ENCODE results near the gene CNTNAP5. TPM values are rescaled to one million over a fixed set of nuclear protein-coding genes. Genes with fewer than 3 reads are reported as not detected.

CNTNAP5 gene
- total and polyA plus RNA-seq, 5 donors from 2014 or later, result not detected

GRCh38 chr2:124704071-124704925 lies 679.2 kb downstream of the CNTNAP5 start:
- no peak overlapping the region for H3K27ac ChIP-seq (ENCODE audit: insufficient read depth, low read length, poor library complexity, severe bottlenecking)
- Mint-ChIP-seq H3K27ac (no peak overlapping the region), H3K4me1 (no peaks in the 10 kb centered on the region), H3K27me3 (no peaks in the 10 kb centered on the region), H3K4me3 (no peak overlapping the region), H3K9me3 (peaks cover 2 to 30% (median 5%) of the 10 kb centered on the region in 7 donors), H3K36me3 (no peaks in the 10 kb centered on the region)
- H3K36me3 ChIP-seq (ENCODE audit: control insufficient read depth, insufficient read depth, low read length), result no peaks in the 10 kb centered on the region
- peaks cover 0 to 1% of the 10 kb centered on the region in 2 experiments for H3K9me3 ChIP-seq (ENCODE audit: control insufficient read depth in 2 of 2, low read length in 2 of 2)
- H3K27me3 ChIP-seq (ENCODE audit: control insufficient read depth, insufficient read depth, low read length), result no peaks in the 10 kb centered on the region
- no peak overlapping the region for H3K4me3 ChIP-seq (ENCODE audit: low read depth, low read length)
- DNase-seq, result no peak
- no peaks in the 10 kb centered on the region for H3K4me1 ChIP-seq (ENCODE audit: control insufficient read depth, insufficient read depth, low read length, poor library complexity, severe bottlenecking)
- ATAC-seq (ENCODE audit: low read depth in 2 of 2), result no peak

- Mint-ChIP-seq H3K4me1 (no peaks in the 10 kb centered on the region), H3K9me3 (peaks cover 0 to 19% (median 6%) of the 10 kb centered on the region in 7 donors), H3K27ac (no peak overlapping the region), H3K36me3 (no peaks in the 10 kb centered on the region), H3K27me3 (no peaks in the 10 kb centered on the region), H3K4me3 (no peak overlapping the region)
- DNase-seq (no peak), ATAC-seq (ENCODE audit: low read depth in 2 of 2) (peak in 1 of 2 donors; percentile 22)
- no peaks in the 10 kb centered on the region for H3K27me3 ChIP-seq (ENCODE audit: control insufficient read depth, insufficient read depth, low read length)
- no peaks in the 10 kb centered on the region for H3K36me3 ChIP-seq (ENCODE audit: control insufficient read depth, insufficient read depth, low read length)
- H3K27ac ChIP-seq (ENCODE audit: insufficient read depth, low read length, poor library complexity, severe bottlenecking), result no peak overlapping the region
- no peak overlapping the region for H3K4me3 ChIP-seq (ENCODE audit: low read depth, low read length)
- no peaks in the 10 kb centered on the region for H3K9me3 ChIP-seq (ENCODE audit: control insufficient read depth in 2 of 2, low read length in 2 of 2)
- H3K4me1 ChIP-seq (ENCODE audit: control insufficient read depth, insufficient read depth, low read length, poor library complexity, severe bottlenecking), result no peaks in the 10 kb centered on the region
Observed at GRCh38 chr2:124708661-124709060, 683.6 kb downstream of the CNTNAP5 start.

- no peak overlapping the region for H3K4me3 Mint-ChIP-seq
- H3K9me3 Mint-ChIP-seq, result peaks cover 2 to 21% (median 4%) of the 10 kb centered on the region in 7 donors
- no peak overlapping the region for H3K27ac Mint-ChIP-seq
- H3K9me3 ChIP-seq (ENCODE audit: control insufficient read depth in 2 of 2, low read length in 2 of 2), result no peaks in the 10 kb centered on the region
- ATAC-seq (ENCODE audit: low read depth in 2 of 2) (no peak), DNase-seq (no peak)
- no peaks in the 10 kb centered on the region for H3K36me3 Mint-ChIP-seq
- H3K4me3 ChIP-seq (ENCODE audit: low read depth, low read length), result no peak overlapping the region
- no peaks in the 10 kb centered on the region for H3K4me1 Mint-ChIP-seq
- H3K27me3 ChIP-seq (ENCODE audit: control insufficient read depth, insufficient read depth, low read length), result no peaks in the 10 kb centered on the region
- H3K4me1 ChIP-seq (ENCODE audit: control insufficient read depth, insufficient read depth, low read length, poor library complexity, severe bottlenecking), result no peaks in the 10 kb centered on the region
- H3K36me3 ChIP-seq (ENCODE audit: control insufficient read depth, insufficient read depth, low read length), result no peaks in the 10 kb centered on the region
- no peak overlapping the region for H3K27ac ChIP-seq (ENCODE audit: insufficient read depth, low read length, poor library complexity, severe bottlenecking)
- H3K27me3 Mint-ChIP-seq, result no peaks in the 10 kb centered on the region
Observed at GRCh38 chr2:124713969-124714368, 688.9 kb downstream of the CNTNAP5 start.

DNA sequence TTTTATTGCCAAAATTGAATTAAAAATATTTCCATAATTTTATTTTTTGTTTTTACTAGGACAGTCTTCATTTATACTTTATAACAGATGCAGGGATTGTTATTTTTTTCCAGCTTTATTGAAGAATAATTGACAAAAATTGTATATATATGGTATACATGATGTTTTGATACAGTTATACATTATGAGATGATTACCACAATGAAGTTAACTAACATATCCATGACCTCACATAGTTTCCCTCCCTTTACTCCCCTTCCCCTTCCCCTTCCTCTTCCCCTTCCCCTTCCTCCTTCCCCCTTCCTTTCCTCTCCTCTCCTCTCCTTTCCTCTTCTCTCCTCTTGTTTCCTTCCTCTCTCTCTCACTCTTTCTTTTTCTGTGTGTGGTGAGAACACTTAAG lies 700.1 kb downstream of the CNTNAP5 start:
- Histone ChIP-seq H3K9me3 (ENCODE audit: control insufficient read depth in 2 of 2, low read length in 2 of 2) (no peaks in the 10 kb centered on the region), H3K36me3 (ENCODE audit: control insufficient read depth, insufficient read depth, low read length) (no peaks in the 10 kb centered on the region), H3K27me3 (ENCODE audit: control insufficient read depth, insufficient read depth, low read length) (no peaks in the 10 kb centered on the region), H3K4me1 (ENCODE audit: control insufficient read depth, insufficient read depth, low read length, poor library complexity, severe bottlenecking) (no peaks in the 10 kb centered on the region), H3K4me3 (ENCODE audit: low read depth, low read length) (no peak overlapping the region), H3K27ac (ENCODE audit: insufficient read depth, low read length, poor library complexity, severe bottlenecking) (no peak overlapping the region)
- no peak for DNase-seq
- no peak for ATAC-seq (ENCODE audit: low read depth in 2 of 2)
- no peak overlapping the region for H3K4me3 Mint-ChIP-seq
- no peak overlapping the region for H3K27ac Mint-ChIP-seq
- H3K36me3 Mint-ChIP-seq, result no peaks in the 10 kb centered on the region
- no peaks in the 10 kb centered on the region for H3K4me1 Mint-ChIP-seq
- peaks cover 0 to 10% (median 5%) of the 10 kb centered on the region in 7 donors for H3K9me3 Mint-ChIP-seq
- no peaks in the 10 kb centered on the region for H3K27me3 Mint-ChIP-seq

- ATAC-seq (ENCODE audit: low read depth in 2 of 2), result no peak
- peaks cover 0 to 18% (median 5%) of the 10 kb centered on the region in 7 donors for H3K9me3 Mint-ChIP-seq
- H3K4me1 ChIP-seq (ENCODE audit: control insufficient read depth, insufficient read depth, low read length, poor library complexity, severe bottlenecking), result no peaks in the 10 kb centered on the region
- no peaks in the 10 kb centered on the region for H3K36me3 ChIP-seq (ENCODE audit: control insufficient read depth, insufficient read depth, low read length)
- H3K27me3 ChIP-seq (ENCODE audit: control insufficient read depth, insufficient read depth, low read length), result no peaks in the 10 kb centered on the region
- H3K27ac ChIP-seq (ENCODE audit: insufficient read depth, low read length, poor library complexity, severe bottlenecking), result no peak overlapping the region
- DNase-seq, result no peak
- no peaks in the 10 kb centered on the region for H3K36me3 Mint-ChIP-seq
- H3K27ac Mint-ChIP-seq, result no peak overlapping the region
- H3K4me3 ChIP-seq (ENCODE audit: low read depth, low read length), result no peak overlapping the region
- H3K9me3 ChIP-seq (ENCODE audit: control insufficient read depth in 2 of 2, low read length in 2 of 2), result no peaks in the 10 kb centered on the region
- H3K4me3 Mint-ChIP-seq, result no peak overlapping the region
- no peaks in the 10 kb centered on the region for H3K27me3 Mint-ChIP-seq
- H3K4me1 Mint-ChIP-seq, result no peaks in the 10 kb centered on the region
Observed at GRCh38 chr2:124740636-124741035, 715.5 kb downstream of the CNTNAP5 start.

DNA sequence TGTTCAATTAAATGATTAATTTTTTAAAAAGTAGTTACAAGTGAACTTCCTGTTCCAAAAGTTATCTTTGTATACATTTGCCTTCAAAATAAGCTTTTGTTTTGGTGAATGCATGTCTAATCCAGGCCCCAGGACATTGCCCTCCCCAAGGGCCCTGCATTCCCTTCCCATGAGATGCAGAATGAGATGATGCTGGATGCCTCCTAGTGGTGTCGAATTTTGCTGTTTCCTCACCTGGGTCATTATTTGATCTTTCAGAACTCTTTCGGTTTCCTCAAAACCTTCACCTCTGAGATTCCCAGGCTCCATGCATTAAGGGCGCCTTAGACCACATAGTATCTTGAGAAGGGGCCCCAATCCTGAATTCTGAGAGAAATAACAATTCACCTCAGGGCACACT lies 728.8 kb downstream of the CNTNAP5 start:
- Mint-ChIP-seq H3K36me3 (no peaks in the 10 kb centered on the region), H3K9me3 (peaks cover 0 to 15% (median 7%) of the 10 kb centered on the region in 7 donors), H3K4me1 (no peaks in the 10 kb centered on the region), H3K27me3 (no peaks in the 10 kb centered on the region), H3K4me3 (no peak overlapping the region), H3K27ac (no peak overlapping the region)
- DNase-seq, result no peak
- Histone ChIP-seq H3K9me3 (ENCODE audit: control insufficient read depth in 2 of 2, low read length in 2 of 2) (no peaks in the 10 kb centered on the region), H3K36me3 (ENCODE audit: control insufficient read depth, insufficient read depth, low read length) (no peaks in the 10 kb centered on the region), H3K4me1 (ENCODE audit: control insufficient read depth, insufficient read depth, low read length, poor library complexity, severe bottlenecking) (no peaks in the 10 kb centered on the region), H3K4me3 (ENCODE audit: low read depth, low read length) (no peak overlapping the region), H3K27ac (ENCODE audit: insufficient read depth, low read length, poor library complexity, severe bottlenecking) (no peak overlapping the region), H3K27me3 (ENCODE audit: control insufficient read depth, insufficient read depth, low read length) (no peaks in the 10 kb centered on the region)
- ATAC-seq (ENCODE audit: low read depth in 2 of 2), result no peak

GRCh38 chr2:124755386-124755785 lies 730.3 kb downstream of the CNTNAP5 start:
- no peaks in the 10 kb centered on the region for H3K27me3 Mint-ChIP-seq
- no peak for DNase-seq
- no peaks in the 10 kb centered on the region for H3K9me3 ChIP-seq (ENCODE audit: control insufficient read depth in 2 of 2, low read length in 2 of 2)
- no peaks in the 10 kb centered on the region for H3K27me3 ChIP-seq (ENCODE audit: control insufficient read depth, insufficient read depth, low read length)
- no peak overlapping the region for H3K4me3 ChIP-seq (ENCODE audit: low read depth, low read length)
- no peak overlapping the region for H3K27ac ChIP-seq (ENCODE audit: insufficient read depth, low read length, poor library complexity, severe bottlenecking)
- H3K4me1 Mint-ChIP-seq, result no peaks in the 10 kb centered on the region
- H3K4me1 ChIP-seq (ENCODE audit: control insufficient read depth, insufficient read depth, low read length, poor library complexity, severe bottlenecking), result no peaks in the 10 kb centered on the region
- no peak for ATAC-seq (ENCODE audit: low read depth in 2 of 2)
- no peaks in the 10 kb centered on the region for H3K36me3 Mint-ChIP-seq
- no peaks in the 10 kb centered on the region for H3K36me3 ChIP-seq (ENCODE audit: control insufficient read depth, insufficient read depth, low read length)
- H3K9me3 Mint-ChIP-seq, result peaks cover 0 to 7% (median 4%) of the 10 kb centered on the region in 7 donors
- H3K4me3 Mint-ChIP-seq, result no peak overlapping the region
- no peak overlapping the region for H3K27ac Mint-ChIP-seq

- DNase-seq (no peak), ATAC-seq (ENCODE audit: low read depth in 2 of 2) (no peak)
- no peaks in the 10 kb centered on the region for H3K27me3 Mint-ChIP-seq
- H3K27ac Mint-ChIP-seq, result no peak overlapping the region
- H3K36me3 ChIP-seq (ENCODE audit: control insufficient read depth, insufficient read depth, low read length), result no peaks in the 10 kb centered on the region
- H3K27me3 ChIP-seq (ENCODE audit: control insufficient read depth, insufficient read depth, low read length), result no peaks in the 10 kb centered on the region
- no peak overlapping the region for H3K4me3 ChIP-seq (ENCODE audit: low read depth, low read length)
- peaks cover 0 to 7% (median 3%) of the 10 kb centered on the region in 7 donors for H3K9me3 Mint-ChIP-seq
- no peaks in the 10 kb centered on the region for H3K4me1 Mint-ChIP-seq
- no peaks in the 10 kb centered on the region for H3K4me1 ChIP-seq (ENCODE audit: control insufficient read depth, insufficient read depth, low read length, poor library complexity, severe bottlenecking)
- H3K27ac ChIP-seq (ENCODE audit: insufficient read depth, low read length, poor library complexity, severe bottlenecking), result no peak overlapping the region
- H3K4me3 Mint-ChIP-seq, result no peak overlapping the region
- H3K9me3 ChIP-seq (ENCODE audit: control insufficient read depth in 2 of 2, low read length in 2 of 2), result no peaks in the 10 kb centered on the region
- no peaks in the 10 kb centered on the region for H3K36me3 Mint-ChIP-seq
Observed at GRCh38 chr2:124756048-124756447, 731.0 kb downstream of the CNTNAP5 start.

All from CD4-positive, CD25-positive, alpha-beta regulatory T cell (primary cell).